Esophagus squamous epithelium (tissue), 4 donors: ENCODE results near the gene HM13.

Source experiments
- CTCF ChIP-seq, 6 experiments: fragments of 450-650 bp in 4 of 6; fragments of 200-600 bp in 2 of 6; sonication (generic) in 2 of 6; IDR thresholded peaks; one replicate each; pipeline ENCODE4 v1.5.1; 2016 to 2019; ENCODE audit warnings: antibody characterized with exemption in 6 of 6, mild to moderate bottlenecking in 4 of 6, moderate library complexity in 4 of 6
- POLR2A ChIP-seq, 4 donors: fragments of 450-650 bp; IDR thresholded peaks; one replicate each; pipeline ENCODE4 v1.6.1; 2017; ENCODE audit warnings: antibody characterized with exemption in 4 of 4, mild to moderate bottlenecking in 4 of 4, moderate library complexity in 3 of 4

GRCh38 chr20:31542963-31543362 lies 28.7 kb downstream of the HM13 start:
- TF ChIP-seq POLR2A (IDR thresholded peaks at IDR 0.05) (no peak), CTCF (IDR thresholded peaks at IDR 0.05) (no peak)
